GM19035 (cell line): Measurements from ENCODE around the gene UST.
"Not testable (repeated sequence)": the region's sequence is repeated elsewhere in the genome, so short reads cannot be mapped to it uniquely, and the experiment has no call there.

ENCODE experiments used
- ATAC-seq: cut with Tn5 transposase; IDR thresholded peaks from one replicate; pipeline ENCODE4 v1.9.1; 2021; ENCODE audit not compliant: unreplicated experiment

Gene UST

GRCh38 chr6:148830614-148831013 is 83.8 kb downstream of the UST start:
- ATAC-seq = no peak

- ATAC-seq = no peak
Measured at GRCh38 chr6:148831064-148831463, 84.2 kb downstream of the UST start.

DNA sequence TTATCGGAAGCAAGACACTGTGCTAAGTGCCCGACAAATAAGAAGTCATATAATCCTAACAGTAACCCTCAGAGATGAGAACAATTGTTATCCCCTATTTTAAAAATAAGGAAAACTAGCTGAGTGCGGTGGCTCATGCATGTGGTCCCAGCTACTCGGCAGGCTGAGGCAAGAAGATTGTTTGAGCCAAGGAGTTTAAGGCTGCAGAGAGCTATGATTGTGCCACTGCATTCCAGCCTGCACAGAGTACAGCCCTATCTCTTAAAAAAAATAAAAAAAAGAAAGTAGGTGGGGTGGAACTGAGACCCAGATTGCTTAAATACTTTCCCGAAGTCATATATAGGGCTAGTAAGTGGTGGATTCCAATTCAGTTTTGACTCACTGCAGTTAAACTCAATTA is 84.7 kb downstream of the UST start:
- ATAC-seq = no peak

- no peak for ATAC-seq
Measured at GRCh38 chr6:148835920-148836441, 89.2 kb downstream of the UST start.

DNA sequence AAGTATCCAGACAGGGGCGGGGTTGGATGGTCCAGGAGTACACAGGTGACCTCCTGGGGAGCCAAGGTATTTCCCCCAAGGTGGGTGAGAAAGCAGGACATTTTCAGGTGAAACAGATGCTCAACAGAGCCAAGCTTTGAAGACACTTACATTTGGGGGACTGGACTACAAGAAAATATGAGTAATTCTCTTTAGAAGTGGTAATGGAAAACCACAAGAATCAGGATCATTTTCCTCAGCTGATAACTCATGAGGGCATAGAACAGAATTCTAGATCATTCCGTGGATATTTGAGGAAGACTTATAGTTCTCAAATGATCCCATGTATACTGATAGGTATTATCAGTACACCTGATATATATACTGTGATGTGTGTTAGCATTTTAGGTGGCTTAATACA is 89.9 kb downstream of the UST start:
- ATAC-seq = no peak

DNA sequence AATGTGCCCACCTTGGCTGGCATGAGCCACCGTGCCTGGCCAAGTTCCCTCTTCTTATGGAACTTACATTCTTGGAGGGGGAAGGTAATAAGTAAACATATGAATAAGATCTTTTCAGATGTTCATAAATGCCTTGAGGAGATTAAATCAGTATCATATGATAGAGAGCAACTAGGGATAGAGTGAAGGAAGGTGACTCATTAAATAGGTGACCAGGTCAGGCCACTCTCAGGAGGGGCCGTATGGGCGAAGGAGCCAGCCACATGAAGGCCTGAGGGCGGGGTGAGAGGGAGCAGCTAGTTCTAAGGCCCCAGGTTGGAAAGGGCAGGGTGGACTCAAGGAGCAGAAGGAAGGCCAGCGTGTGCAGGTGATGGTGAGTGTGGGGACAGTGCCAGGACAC is 91.1 kb downstream of the UST start:
- ATAC-seq = no peak

- no peak for ATAC-seq
Measured at GRCh38 chr6:148839044-148839443, 92.2 kb downstream of the UST start.

GRCh38 chr6:148840256-148840655 is 93.4 kb downstream of the UST start:
- no peak for ATAC-seq

DNA sequence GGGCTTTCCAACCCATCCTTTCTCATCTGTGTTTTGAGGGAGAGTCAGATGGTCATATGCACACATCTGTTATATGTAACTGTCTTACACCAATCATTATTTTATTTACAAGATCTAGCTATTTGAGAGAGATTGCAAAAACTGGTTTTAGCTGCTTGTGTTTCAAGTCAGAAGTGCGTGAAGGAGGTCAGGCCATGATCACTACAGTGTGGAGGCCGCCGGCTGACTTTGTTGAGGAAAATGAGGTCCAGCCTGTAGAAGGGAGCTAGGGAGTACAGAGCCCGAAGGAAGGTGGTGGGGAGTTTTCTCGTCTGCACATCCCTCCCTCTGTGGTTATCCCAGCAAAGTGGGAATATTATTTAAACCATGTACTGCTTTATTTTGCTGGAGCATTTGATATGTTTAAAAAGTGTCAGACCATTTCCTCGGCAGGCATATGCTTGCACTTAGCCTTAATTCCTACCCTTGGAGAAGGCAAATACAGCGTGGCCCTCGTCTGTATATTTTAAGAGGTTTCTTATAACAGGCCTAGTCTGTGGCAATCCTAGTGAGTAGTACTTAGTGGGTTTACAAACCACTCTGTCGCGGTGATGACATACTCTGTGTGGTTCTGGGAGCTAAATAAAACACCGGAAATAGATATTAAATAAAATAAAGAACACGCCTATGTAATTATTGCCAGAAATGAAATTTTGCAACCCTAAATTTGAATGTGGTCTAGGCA is 95.6 kb downstream of the UST start:
- ATAC-seq = no peak

- no peak for ATAC-seq
Measured at GRCh38 chr6:148845464-148845863, 98.6 kb downstream of the UST start.

GRCh38 chr6:148846778-148847761 is 100.2 kb downstream of the UST start:
- ATAC-seq = no peak

DNA sequence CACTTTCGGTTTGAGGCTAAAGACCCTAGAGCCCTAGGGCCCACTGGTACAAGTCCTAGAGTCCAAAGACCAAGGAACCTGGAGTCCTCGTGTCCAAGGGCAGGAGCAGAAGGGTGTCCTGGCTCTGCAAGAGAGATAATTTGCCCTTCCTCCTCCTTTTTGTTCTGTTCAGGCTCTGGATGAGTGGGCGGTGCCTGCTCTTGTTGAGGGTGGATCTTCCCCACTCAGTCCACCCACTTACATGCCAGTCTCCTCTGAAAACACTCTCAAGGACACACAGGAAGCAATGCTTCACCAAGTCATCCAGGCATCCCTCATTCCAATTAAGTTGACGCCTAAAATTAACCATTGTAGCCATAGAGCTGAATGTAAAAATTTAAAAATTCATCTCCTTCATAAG is 102.1 kb downstream of the UST start:
- ATAC-seq = no peak

DNA sequence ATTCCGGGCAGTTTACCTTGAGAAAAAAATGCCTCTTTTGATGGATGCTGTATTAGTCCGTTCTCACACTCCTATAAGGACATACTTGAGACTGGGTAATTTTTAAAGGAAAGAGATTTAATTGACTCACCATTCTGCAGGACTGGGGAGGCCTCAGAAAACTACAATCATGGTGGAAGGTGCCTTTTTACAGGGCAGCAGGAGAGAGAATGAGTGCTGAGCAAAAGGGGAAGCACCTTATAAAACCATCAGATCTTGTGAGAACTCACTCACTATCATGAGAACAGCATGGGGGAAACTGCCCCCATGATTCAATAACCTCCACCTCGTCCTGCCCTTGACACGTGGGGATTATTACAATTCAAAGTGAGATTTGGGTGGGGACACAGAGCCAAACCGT is 102.6 kb downstream of the UST start:
- not testable (repeated sequence) for ATAC-seq

- no peak for ATAC-seq
Measured at GRCh38 chr6:148850964-148851363, 104.1 kb downstream of the UST start.

DNA sequence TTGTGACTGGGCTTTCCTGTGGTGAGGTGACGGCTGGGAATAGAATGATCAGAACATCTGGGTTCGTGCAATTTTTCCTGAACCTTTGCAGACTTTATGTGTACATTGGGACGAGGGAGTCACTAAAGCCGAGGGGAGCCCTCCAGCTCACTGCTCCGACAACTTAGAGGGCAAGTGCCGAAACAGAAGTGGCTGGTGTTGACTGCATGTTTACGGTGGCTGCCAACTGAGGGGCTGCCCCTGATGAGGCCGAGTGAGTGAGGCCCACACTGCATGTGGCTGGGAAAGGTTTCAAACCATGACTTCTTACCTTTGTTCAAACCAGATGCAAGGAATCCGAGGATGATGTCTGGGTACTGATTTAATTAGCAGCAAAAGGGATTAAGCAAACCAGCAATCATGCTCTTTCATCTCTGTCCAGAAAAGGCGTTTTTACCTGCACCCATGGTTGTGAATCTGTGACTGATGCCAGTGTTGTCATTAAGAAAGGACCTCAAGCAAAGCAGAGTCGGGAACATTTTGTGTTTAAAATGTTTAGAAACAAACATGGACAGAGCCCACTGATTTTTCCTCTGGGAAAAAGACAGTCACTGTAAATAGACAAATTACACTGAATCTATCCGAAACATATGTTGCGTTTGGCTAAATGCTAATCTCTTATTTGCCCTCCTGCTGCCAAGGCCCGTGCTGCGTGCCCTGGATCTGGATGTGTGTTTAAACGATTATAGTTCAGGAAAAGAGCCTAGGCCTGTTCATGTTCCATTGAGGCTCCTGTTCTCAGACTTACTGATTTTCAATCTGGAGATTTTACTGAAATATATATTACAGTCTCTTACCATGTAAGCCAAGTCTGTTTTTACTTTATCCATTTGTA is 105.1 kb downstream of the UST start:
- no peak for ATAC-seq

DNA sequence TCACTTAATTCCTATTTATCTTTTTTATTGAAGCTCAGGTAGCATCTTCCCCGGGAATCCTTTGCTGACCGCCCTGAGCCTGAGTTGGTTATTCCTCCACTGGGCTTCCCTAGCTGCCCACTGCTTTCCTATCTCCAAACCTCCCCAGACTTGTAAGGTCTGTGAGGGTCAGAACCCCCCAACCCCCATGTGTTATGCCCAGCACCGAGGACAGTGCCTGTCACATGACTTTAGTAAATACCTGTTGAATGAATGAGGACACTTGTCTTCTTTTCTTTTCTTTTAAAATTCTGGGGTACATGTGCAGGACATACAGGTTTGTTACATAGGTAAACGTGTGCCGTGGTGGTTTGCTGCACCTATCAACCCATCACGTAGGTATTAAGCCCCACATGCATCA is 105.9 kb downstream of the UST start:
- no peak for ATAC-seq

GRCh38 chr6:148853113-148853512 is 106.3 kb downstream of the UST start:
- not testable (repeated sequence) for ATAC-seq

GRCh38 chr6:148854096-148854495 is 107.3 kb downstream of the UST start:
- no peak for ATAC-seq

DNA sequence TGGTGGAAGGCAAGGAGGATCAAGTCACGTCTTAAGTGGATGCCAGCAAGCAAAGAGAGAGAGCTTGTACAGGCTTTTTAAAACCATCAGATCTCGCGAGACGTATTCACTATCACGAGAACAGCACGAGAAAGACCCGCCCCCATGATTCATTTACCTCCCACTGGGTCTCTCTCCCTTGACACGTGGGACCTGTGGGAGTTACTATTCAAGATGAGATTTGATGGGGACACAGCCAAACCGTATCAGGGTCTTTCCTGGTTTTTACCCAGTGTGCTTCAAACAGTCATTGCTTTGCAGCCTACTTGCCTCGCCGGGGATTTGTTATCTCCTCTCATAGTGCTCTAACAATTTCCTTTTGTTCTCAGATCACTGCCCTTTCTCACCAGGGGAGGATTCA is 108.2 kb downstream of the UST start:
- no peak for ATAC-seq

DNA sequence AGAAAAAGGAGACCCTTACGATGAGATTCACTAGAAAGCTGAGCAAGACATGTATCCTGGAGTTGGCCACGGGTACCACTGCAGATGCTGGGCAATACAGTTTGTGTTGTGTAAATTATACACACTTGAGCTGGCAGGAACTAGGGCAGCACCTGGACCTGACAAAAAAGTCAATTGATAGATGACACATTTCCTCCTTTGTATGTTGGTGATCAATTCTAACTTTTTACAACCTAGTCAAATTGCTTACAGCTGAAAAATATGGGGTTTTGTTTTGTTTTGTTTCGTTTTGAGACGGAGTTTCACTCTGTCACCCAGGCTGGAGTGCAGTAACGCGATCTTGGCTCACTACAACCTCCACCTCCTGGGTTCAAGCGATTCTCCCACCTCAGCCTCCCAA is 108.9 kb downstream of the UST start:
- ATAC-seq = no peak

DNA sequence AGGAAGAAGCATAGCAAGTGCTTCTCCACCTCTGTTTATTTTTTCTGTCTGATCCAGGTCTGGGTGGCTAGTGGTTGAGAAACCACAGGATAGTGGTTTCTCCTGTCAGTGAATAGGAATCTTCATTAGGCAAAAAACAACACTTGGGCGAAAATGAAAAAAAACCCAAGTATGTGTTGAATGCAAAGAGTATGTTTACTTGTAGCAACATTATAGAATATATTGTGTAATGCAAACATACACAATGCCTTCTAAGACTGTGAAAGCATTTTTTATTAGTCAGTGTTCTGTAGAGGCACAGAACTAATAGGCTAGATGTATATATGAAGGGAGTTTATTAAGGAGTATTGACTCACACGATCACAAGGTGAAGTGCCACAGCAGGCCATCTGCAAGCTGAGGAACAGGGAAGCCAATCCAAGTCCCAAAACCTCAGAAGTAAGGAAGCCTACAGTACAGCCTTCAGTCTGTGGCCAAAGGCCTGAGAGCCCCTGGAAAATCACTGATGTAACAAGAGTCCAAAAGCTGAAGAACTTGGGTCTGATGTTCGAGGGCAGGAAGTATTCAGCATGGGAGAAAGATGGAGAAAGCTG is 111.1 kb downstream of the UST start:
- ATAC-seq = no peak
